ENCODE data around the gene FOXP1.

The FOXP1 gene

DNA sequence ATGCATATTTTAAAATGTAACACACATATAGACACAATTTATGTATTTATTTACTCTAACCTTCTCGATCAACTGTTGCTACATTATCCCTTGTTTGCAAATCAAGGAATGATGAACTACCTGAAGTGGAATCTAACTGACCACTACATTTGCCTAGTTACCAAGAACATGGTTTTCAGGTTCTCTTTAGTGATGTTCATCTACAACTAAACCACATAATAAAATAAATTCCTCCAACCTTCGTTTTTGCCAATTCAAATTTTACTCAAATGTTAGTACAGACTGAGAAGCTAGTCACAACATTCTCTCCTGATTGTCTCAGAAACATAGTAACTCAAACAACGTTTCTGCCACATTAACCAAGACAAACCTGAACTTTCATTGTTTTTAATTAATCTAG lies 521.9 kb downstream of the FOXP1 start:
- Histone ChIP-seq H3K36me3 (ENCODE audit: control insufficient read depth, insufficient read depth, low read length) (no peaks in the 10 kb centered on the region), H3K27me3 (replicated peaks; ENCODE audit: control insufficient read depth, insufficient read depth, low read length) (no peaks in the 10 kb centered on the region; the same call in none of the 2 replicates), H3K4me3 (replicated peaks; ENCODE audit: low read depth, low read length) (no peak overlapping the region)
- TF ChIP-seq, protein P1, sequence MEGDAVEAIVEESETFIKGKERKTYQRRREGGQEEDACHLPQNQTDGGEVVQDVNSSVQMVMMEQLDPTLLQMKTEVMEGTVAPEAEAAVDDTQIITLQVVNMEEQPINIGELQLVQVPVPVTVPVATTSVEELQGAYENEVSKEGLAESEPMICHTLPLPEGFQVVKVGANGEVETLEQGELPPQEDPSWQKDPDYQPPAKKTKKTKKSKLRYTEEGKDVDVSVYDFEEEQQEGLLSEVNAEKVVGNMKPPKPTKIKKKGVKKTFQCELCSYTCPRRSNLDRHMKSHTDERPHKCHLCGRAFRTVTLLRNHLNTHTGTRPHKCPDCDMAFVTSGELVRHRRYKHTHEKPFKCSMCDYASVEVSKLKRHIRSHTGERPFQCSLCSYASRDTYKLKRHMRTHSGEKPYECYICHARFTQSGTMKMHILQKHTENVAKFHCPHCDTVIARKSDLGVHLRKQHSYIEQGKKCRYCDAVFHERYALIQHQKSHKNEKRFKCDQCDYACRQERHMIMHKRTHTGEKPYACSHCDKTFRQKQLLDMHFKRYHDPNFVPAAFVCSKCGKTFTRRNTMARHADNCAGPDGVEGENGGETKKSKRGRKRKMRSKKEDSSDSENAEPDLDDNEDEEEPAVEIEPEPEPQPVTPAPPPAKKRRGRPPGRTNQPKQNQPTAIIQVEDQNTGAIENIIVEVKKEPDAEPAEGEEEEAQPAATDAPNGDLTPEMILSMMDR (IDR thresholded peaks at IDR 0.05; ENCODE audit: insufficient read depth, low read length, poor library complexity, severe bottlenecking), result no peak
- no peak for DNase-seq (ENCODE audit: extremely low read depth, insufficient read length)

DNA sequence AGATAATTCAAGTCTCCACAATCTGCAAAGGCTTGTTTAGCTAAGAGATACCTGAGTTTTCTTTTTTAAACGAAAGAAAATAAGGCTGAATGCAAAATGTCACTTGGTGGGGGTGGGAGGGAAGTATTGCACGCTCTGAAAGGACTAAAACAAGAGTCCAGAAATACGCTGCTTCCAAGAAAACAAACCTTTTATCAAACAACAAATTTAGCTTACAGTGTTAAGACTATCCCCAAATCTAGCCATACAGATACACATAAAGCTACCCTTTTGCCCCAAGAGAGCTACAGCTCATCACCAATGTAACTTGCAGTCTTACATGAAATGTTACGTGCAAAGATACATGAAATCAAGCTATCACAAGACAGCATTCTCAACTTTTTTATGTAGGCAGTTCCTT lies 522.5 kb downstream of the FOXP1 start:
- Histone ChIP-seq H3K27me3 (replicated peaks; ENCODE audit: control insufficient read depth, insufficient read depth, low read length) (no peaks in the 10 kb centered on the region; the same call in none of the 2 replicates), H3K4me3 (replicated peaks; ENCODE audit: low read depth, low read length) (no peak overlapping the region), H3K36me3 (ENCODE audit: control insufficient read depth, insufficient read depth, low read length) (no peaks in the 10 kb centered on the region)
- TF ChIP-seq, protein P1 (IDR thresholded peaks at IDR 0.05; ENCODE audit: insufficient read depth, low read length, poor library complexity, severe bottlenecking), result no peak
- no peak for DNase-seq (ENCODE audit: extremely low read depth, insufficient read length)

DNA sequence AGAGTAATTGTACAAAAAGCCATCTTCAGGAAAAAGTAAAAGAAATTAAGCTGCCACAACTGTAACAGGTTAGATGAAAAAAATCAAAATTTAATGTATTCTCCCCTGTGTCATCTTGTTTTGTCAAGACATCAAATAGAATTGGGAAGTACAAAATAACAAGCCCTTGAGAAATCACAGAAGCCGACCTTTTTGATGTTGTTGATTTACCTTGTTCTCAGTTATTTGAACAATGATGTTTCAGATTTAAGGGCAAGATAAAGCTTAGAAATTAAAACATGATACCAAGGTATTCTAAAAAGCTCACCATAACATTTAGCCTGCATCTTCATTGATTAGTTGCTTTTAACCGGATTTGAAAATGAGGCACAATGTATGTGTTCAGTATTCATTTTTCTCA lies 523.0 kb downstream of the FOXP1 start:
- H3K4me3 ChIP-seq (replicated peaks; ENCODE audit: low read depth, low read length), result no peak overlapping the region
- H3K27me3 ChIP-seq (replicated peaks; ENCODE audit: control insufficient read depth, insufficient read depth, low read length), result no peaks in the 10 kb centered on the region; the same call in none of the 2 replicates
- DNase-seq (ENCODE audit: extremely low read depth, insufficient read length), result no peak
- TF ChIP-seq, protein P1 (IDR thresholded peaks at IDR 0.05; ENCODE audit: insufficient read depth, low read length, poor library complexity, severe bottlenecking), result no peak
- no peaks in the 10 kb centered on the region for H3K36me3 ChIP-seq (ENCODE audit: control insufficient read depth, insufficient read depth, low read length)

DNA sequence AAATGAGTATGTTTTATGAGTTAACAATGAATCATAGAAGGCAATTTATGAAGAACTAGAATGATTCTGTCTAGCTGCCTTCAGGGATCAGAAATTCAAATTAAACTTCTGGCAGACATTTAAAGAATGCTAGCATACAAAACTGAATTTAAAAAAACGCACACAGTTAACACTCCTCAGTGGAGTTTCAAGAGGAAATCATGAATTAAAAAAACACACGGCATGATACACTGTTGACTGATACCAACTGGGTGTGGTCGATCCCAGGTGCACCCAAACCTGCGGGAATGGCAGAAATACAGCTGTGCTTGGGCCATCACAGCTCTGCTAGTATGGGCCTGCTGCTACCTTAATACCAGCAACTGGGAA lies 526.0 kb downstream of the FOXP1 start:
- Histone ChIP-seq H3K36me3 (ENCODE audit: control insufficient read depth, insufficient read depth, low read length) (no peaks in the 10 kb centered on the region), H3K27me3 (replicated peaks; ENCODE audit: control insufficient read depth, insufficient read depth, low read length) (no peaks in the 10 kb centered on the region), H3K4me3 (replicated peaks; ENCODE audit: low read depth, low read length) (no peak overlapping the region)
- TF ChIP-seq, protein P1 (IDR thresholded peaks at IDR 0.05; ENCODE audit: insufficient read depth, low read length, poor library complexity, severe bottlenecking), result no peak
- no peak for DNase-seq (ENCODE audit: extremely low read depth, insufficient read length)

DNA sequence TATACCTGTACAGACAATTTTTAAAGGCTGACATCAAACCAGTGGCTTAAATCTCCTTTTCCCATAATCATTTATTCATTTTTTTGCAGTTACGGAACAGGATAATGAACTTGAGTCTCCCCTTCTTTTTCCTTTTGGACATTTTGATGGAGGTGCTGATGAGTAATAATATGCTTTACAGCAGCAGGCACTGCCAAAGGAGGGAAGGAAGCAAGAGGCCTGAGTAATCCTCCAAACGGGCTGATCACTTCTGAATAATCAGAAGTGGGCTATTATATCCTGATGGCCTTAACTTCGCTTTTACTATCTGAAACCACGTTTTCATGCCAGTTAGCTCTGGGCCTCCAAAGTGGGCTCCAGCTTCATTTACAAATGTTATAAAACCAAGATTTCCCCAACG lies 527.2 kb downstream of the FOXP1 start:
- H3K36me3 ChIP-seq (ENCODE audit: control insufficient read depth, insufficient read depth, low read length), result no peaks in the 10 kb centered on the region
- no peak overlapping the region for H3K4me3 ChIP-seq (replicated peaks; ENCODE audit: low read depth, low read length)
- no peaks in the 10 kb centered on the region for H3K27me3 ChIP-seq (replicated peaks; ENCODE audit: control insufficient read depth, insufficient read depth, low read length)
- TF ChIP-seq, protein P1 (IDR thresholded peaks at IDR 0.05; ENCODE audit: insufficient read depth, low read length, poor library complexity, severe bottlenecking), result no peak
- no peak for DNase-seq (ENCODE audit: extremely low read depth, insufficient read length)
